HCEC 1CT (cell line): ENCODE measurements around the gene EFTUD2.
A peak's percentile ranks its signal among the peaks of the same experiment; 100 is the strongest.

ENCODE experiments used
- DNase-seq: peaks from one replicate; pipeline ENCODE4 v3.0.0-alpha.2; 2017

The EFTUD2 gene

GRCh38 chr17:44910231-44911106, 11.2 kb upstream of the EFTUD2 start:
- DNase-seq, result no peak

GRCh38 chr17:44909681-44910144, 10.5 kb upstream of the EFTUD2 start:
- DNase-seq, result no peak

- DNase-seq, result no peak
Observed at GRCh38 chr17:44908761-44909326, 9.6 kb upstream of the EFTUD2 start.

GRCh38 chr17:44907729-44908470, 8.7 kb upstream of the EFTUD2 start:
- no peak for DNase-seq

- DNase-seq, result no peak
Observed at GRCh38 chr17:44906763-44907728, 7.8 kb upstream of the EFTUD2 start.

- DNase-seq, result peak; percentile 96
Observed at GRCh38 chr17:44906010-44906646, 6.9 kb upstream of the EFTUD2 start.

GRCh38 chr17:44905006-44906000, 6.1 kb upstream of the EFTUD2 start:
- no peak for DNase-seq

GRCh38 chr17:44904001-44904984, 5.0 kb upstream of the EFTUD2 start:
- DNase-seq, result no peak

GRCh38 chr17:44903012-44903685, 3.9 kb upstream of the EFTUD2 start:
- no peak for DNase-seq

GRCh38 chr17:44902135-44902760, 3.0 kb upstream of the EFTUD2 start:
- no peak for DNase-seq

GRCh38 chr17:44901411-44901921, 2.2 kb upstream of the EFTUD2 start:
- DNase-seq, result peak; percentile 68

GRCh38 chr17:44900894-44901293, 1.6 kb upstream of the EFTUD2 start:
- peak; percentile 52 for DNase-seq

- DNase-seq, result peak; percentile 50
Observed at GRCh38 chr17:44898768-44899073, 524 bp downstream of the EFTUD2 start.

- DNase-seq, result no peak
Observed at GRCh38 chr17:44894642-44895041, 4.6 kb downstream of the EFTUD2 start.

- DNase-seq, result no peak
Observed at GRCh38 chr17:44892250-44892649, 7.0 kb downstream of the EFTUD2 start.

GRCh38 chr17:44889003-44889402, 10.2 kb downstream of the EFTUD2 start:
- DNase-seq, result no peak

- DNase-seq, result no peak
Observed at GRCh38 chr17:44887971-44888954, 11.0 kb downstream of the EFTUD2 start.
